Karpas-422 (cell line): ENCODE data around the gene KCNIP2. TPM values are rescaled to one million over a fixed set of nuclear protein-coding genes. Genes with fewer than 3 reads are reported as not detected.

ENCODE experiments used
- DNase-seq: peaks from one replicate; pipeline ENCODE4 v3.0.0-alpha.2; 2015
- H2AFZ ChIP-seq: fragments of 200-600 bp; sonication (generic); 2 replicates; pipeline ENCODE4 v1.6.1; 2014; ENCODE audit warnings: antibody characterized with exemption, low read length, mixed read lengths
- H3K27ac ChIP-seq: fragments of 200-600 bp; sonication (generic); 2 replicates; pipeline ENCODE4 v1.5.1; 2014; ENCODE audit warnings: mild to moderate bottlenecking, low read length, moderate library complexity
- H3K27me3 ChIP-seq: fragments of 200-600 bp; sonication (generic); 2 replicates; pipeline ENCODE4 v1.6.1; 2014; ENCODE audit warnings: low read length, mixed read lengths
- H3K36me3 ChIP-seq: fragments of 200-600 bp; sonication (generic); 2 replicates; pipeline ENCODE4 v1.6.1; 2014; ENCODE audit warnings: low read length, mixed read lengths; ENCODE audit not compliant: insufficient read depth
- H3K4me1 ChIP-seq: fragments of 200-600 bp; sonication (generic); 2 replicates; pipeline ENCODE4 v1.6.1; 2014; ENCODE audit warnings: mild to moderate bottlenecking, low read length, mixed read lengths
- H3K4me2 ChIP-seq: fragments of 200-600 bp; sonication (generic); 2 replicates; pipeline ENCODE4 v1.6.1; 2014; ENCODE audit warnings: low read length, low read depth, mild to moderate bottlenecking; ENCODE audit not compliant: poor library complexity, severe bottlenecking
- H3K4me3 ChIP-seq: fragments of 200-600 bp; sonication (generic); 2 replicates; pipeline ENCODE4 v1.5.1; 2014; ENCODE audit warnings: mild to moderate bottlenecking, antibody characterized with exemption, low read length, mixed read lengths
- H3K79me2 ChIP-seq: fragments of 200-600 bp; sonication (generic); 2 replicates; pipeline ENCODE4 v1.6.1; 2014; ENCODE audit warnings: mild to moderate bottlenecking, low read length, mixed read lengths
- H3K9ac ChIP-seq: fragments of 200-600 bp; sonication (generic); 2 replicates; pipeline ENCODE4 v1.6.0; 2014; ENCODE audit warnings: low read length
- H3K9me2 ChIP-seq: fragments of 200-600 bp; sonication (generic), shearing (Covaris generic); replicated peaks from 2 replicates; pipeline ENCODE4 v1.6.0; 2014; ENCODE audit warnings: mild to moderate bottlenecking, low read length, moderate library complexity; ENCODE audit not compliant: insufficient read depth
- H3K9me3 ChIP-seq: fragments of 300-700, 200-600 bp; sonication (generic); 2 replicates; pipeline ENCODE4 v1.6.1; 2014; ENCODE audit warnings: low read length, mixed read lengths
- H4K20me1 ChIP-seq: fragments of 200-600 bp; sonication (generic); 2 replicates; pipeline ENCODE4 v1.6.1; 2014; ENCODE audit warnings: mild to moderate bottlenecking, antibody characterized with exemption, low read length, low read depth; ENCODE audit not compliant: insufficient read depth
- total RNA-seq: library from RNA; depleted of rRNA; stranded (reverse); fragments of >200 nt; shearing (Covaris generic); gene quantifications from 2 replicates; pipeline ENCODE4 v1.2.3, GENCODE V29; 2014; ENCODE audit warnings: low replicate concordance

The KCNIP2 gene
- total RNA-seq, 1 experiment from 2014 or later: 2.4 TPM

GRCh38 chr10:101834341-101834740 is 9.3 kb downstream of the KCNIP2 start:
- Histone ChIP-seq H3K4me3 (no peak overlapping the region), H3K36me3 (no peaks in the 10 kb centered on the region), H3K27ac (no peak overlapping the region), H4K20me1 (no peaks in the 10 kb centered on the region), H3K27me3 (no peaks in the 10 kb centered on the region), H3K4me2 (no peak overlapping the region), H2AFZ (no peak overlapping the region), H3K4me1 (peaks cover 34% of the 10 kb centered on the region), H3K79me2 (no peaks in the 10 kb centered on the region), H3K9me3 (no peaks in the 10 kb centered on the region), H3K9me2 (no peaks in the 10 kb centered on the region), H3K9ac (no peak overlapping the region)
- DNase-seq: no peak

GRCh38 chr10:101833466-101833865 is 10.1 kb downstream of the KCNIP2 start:
- Histone ChIP-seq H3K4me2 (no peak overlapping the region), H3K9ac (no peak overlapping the region)

GRCh38 chr10:101832325-101832771 is 11.3 kb downstream of the KCNIP2 start:
- DNase-seq: no peak
- Histone ChIP-seq H3K4me2 (no peak overlapping the region), H3K27ac (no peak overlapping the region), H3K4me1 (peaks cover 37% of the 10 kb centered on the region), H3K9ac (no peak overlapping the region), H3K79me2 (no peaks in the 10 kb centered on the region), H2AFZ (no peak overlapping the region), H3K27me3 (no peaks in the 10 kb centered on the region), H3K9me3 (no peaks in the 10 kb centered on the region), H3K4me3 (no peak overlapping the region), H3K9me2 (no peaks in the 10 kb centered on the region), H3K36me3 (no peaks in the 10 kb centered on the region), H4K20me1 (no peaks in the 10 kb centered on the region)

More at GRCh38 chr10:101833466-101833865, 10.1 kb downstream of the KCNIP2 start:
- H3K79me2 ChIP-seq: no peaks in the 10 kb centered on the region
- no peak for DNase-seq
- no peaks in the 10 kb centered on the region for H3K9me3 ChIP-seq
- H3K27ac ChIP-seq: no peak overlapping the region
- H3K4me1 ChIP-seq: peaks cover 37% of the 10 kb centered on the region
- no peak overlapping the region for H2AFZ ChIP-seq
- H4K20me1 ChIP-seq: no peaks in the 10 kb centered on the region
- H3K27me3 ChIP-seq: no peaks in the 10 kb centered on the region
- H3K9me2 ChIP-seq: no peaks in the 10 kb centered on the region
- H3K4me3 ChIP-seq: no peak overlapping the region
- H3K36me3 ChIP-seq: no peaks in the 10 kb centered on the region

- H3K27me3 ChIP-seq: no peaks in the 10 kb centered on the region
- peak overlapping the region; percentile 78 for H3K4me2 ChIP-seq
Observed at GRCh38 chr10:101831169-101831811, 12.3 kb downstream of the KCNIP2 start.

GRCh38 chr10:101830322-101831168 is 13.1 kb downstream of the KCNIP2 start:
- H3K36me3 ChIP-seq: no peaks in the 10 kb centered on the region
- no peaks in the 10 kb centered on the region for H3K27me3 ChIP-seq
- H3K79me2 ChIP-seq: no peaks in the 10 kb centered on the region
- H3K27ac ChIP-seq: peak overlapping the region; percentile 80
- no peaks in the 10 kb centered on the region for H3K9me2 ChIP-seq
- peak overlapping the region; percentile 60 for H3K4me3 ChIP-seq
- H2AFZ ChIP-seq: peak overlapping the region; percentile 43; the same call in 1 of the 2 replicates
- peak; percentile 91 for DNase-seq
- peaks cover 37% of the 10 kb centered on the region for H3K4me1 ChIP-seq
- H4K20me1 ChIP-seq: no peaks in the 10 kb centered on the region
- H3K9me3 ChIP-seq: no peaks in the 10 kb centered on the region
- peak overlapping the region; percentile 78 for H3K4me2 ChIP-seq
- H3K9ac ChIP-seq: peak overlapping the region; percentile 75

More at GRCh38 chr10:101831169-101831811, 12.3 kb downstream of the KCNIP2 start:
- DNase-seq: no peak
- H3K9me3 ChIP-seq: no peaks in the 10 kb centered on the region
- no peaks in the 10 kb centered on the region for H3K36me3 ChIP-seq
- H3K9me2 ChIP-seq: no peaks in the 10 kb centered on the region
- no peaks in the 10 kb centered on the region for H3K79me2 ChIP-seq
- no peaks in the 10 kb centered on the region for H4K20me1 ChIP-seq
- H3K4me1 ChIP-seq: peaks cover 37% of the 10 kb centered on the region
- H3K4me3 ChIP-seq: peak overlapping the region; percentile 60; the same call in 1 of the 2 replicates
- peak overlapping the region; percentile 80 for H3K27ac ChIP-seq
- peak overlapping the region; percentile 75 for H3K9ac ChIP-seq
- peak overlapping the region; percentile 43; the same call in 1 of the 2 replicates for H2AFZ ChIP-seq

DNA sequence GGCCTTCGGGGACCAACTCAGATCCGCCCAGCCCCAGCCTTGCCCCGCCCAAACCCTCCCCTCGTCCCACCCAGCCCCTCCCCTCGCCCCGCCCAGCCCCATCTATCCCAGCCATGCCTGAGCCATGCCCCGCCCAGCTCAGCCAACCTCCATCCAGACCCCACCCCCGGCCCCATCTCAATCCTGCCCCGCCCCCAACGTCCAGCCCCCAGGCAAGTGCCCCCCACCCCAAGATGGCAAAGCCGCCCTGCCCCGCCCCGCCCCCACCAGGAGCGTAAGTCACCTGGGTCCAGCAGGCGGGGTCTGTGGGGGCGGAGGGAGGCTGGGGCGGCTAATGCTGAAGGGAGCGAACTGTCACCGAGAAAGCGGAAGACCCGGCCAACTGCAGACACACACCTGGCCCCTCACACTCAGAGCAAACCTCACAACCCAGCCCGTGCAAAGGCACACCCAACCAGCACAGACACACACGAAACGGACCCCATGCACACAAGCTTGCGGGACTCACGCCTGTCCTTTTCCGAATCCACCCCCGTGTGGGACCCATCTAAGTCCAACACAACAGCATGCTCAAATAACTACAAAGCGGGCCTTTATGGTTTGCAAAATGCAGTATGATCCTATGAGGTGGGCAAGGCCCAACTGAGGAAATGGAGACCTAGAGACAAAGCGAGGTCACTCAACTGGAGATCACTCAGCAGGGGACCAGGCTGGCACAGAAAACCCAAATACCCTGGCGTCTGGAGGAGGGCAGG is 13.9 kb downstream of the KCNIP2 start:
- H3K27ac ChIP-seq: peak overlapping the region; percentile 77
- H3K9ac ChIP-seq: peak overlapping the region; percentile 75
- no peaks in the 10 kb centered on the region for H4K20me1 ChIP-seq
- no peaks in the 10 kb centered on the region for H3K27me3 ChIP-seq
- no peaks in the 10 kb centered on the region for H3K79me2 ChIP-seq
- no peaks in the 10 kb centered on the region for H3K9me2 ChIP-seq
- peak overlapping the region; percentile 78 for H3K4me2 ChIP-seq
- no peaks in the 10 kb centered on the region for H3K9me3 ChIP-seq
- H3K4me1 ChIP-seq: peaks cover 37% of the 10 kb centered on the region
- DNase-seq: peak; percentile 86
- H3K36me3 ChIP-seq: no peaks in the 10 kb centered on the region
- no peak overlapping the region; the same call in 1 of the 2 replicates for H2AFZ ChIP-seq
- H3K4me3 ChIP-seq: peak overlapping the region; percentile 60

DNA sequence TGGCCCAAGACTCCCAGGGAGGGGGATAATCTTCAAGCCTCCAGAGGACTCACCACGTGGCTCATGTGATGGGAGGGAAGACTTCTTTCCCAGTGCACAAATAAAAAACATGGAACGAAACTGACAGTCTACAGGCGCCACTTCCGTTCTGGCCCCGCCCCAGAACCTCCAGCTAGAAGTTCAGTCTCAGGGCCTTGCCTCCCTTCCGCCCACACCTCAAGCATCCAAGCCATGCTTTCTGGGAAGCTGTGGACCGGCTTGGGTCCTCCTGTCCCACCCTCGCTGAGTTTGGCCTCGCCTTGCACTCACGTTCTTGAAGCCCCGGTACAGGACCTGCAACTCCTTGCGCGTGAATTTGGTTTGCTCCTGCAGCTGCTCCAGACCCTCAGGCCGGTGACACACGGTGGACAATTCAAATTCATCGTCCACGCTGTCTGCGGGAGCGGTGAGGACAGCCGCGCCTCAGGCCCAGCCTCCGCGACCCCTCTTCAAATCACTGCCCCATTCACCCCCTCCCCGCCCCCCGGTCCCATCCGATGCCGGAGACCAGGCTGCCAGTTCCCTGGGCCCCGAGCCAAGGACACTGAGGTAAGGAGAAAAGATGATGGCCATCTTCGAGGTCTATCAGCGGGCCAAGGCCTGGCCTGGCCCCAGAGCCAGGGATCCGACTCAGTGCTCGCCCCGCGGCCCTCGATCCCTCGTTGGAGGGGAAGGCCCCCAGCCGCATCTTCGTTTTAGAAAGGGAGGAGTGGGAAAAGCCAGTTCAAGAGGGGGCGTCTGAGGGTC is 14.6 kb downstream of the KCNIP2 start:
- peaks cover 37% of the 10 kb centered on the region for H3K4me1 ChIP-seq

More for the DNA sequence above, 14.6 kb downstream of the KCNIP2 start:
- no peaks in the 10 kb centered on the region for H3K27me3 ChIP-seq
- H3K79me2 ChIP-seq: no peaks in the 10 kb centered on the region
- H2AFZ ChIP-seq: no peak overlapping the region
- H4K20me1 ChIP-seq: no peaks in the 10 kb centered on the region
- H3K9ac ChIP-seq: no peak overlapping the region
- H3K36me3 ChIP-seq: no peaks in the 10 kb centered on the region
- no peak overlapping the region for H3K27ac ChIP-seq
- no peak overlapping the region; the same call in 1 of the 2 replicates for H3K4me3 ChIP-seq
- H3K9me3 ChIP-seq: no peaks in the 10 kb centered on the region
- no peaks in the 10 kb centered on the region for H3K9me2 ChIP-seq
- no peak for DNase-seq
- peak overlapping the region; percentile 47 for H3K4me2 ChIP-seq
